ENCODE results near the gene ZFHX2. TPM values are rescaled to one million over a fixed set of nuclear protein-coding genes. Genes with fewer than 3 reads are reported as not detected.

Gene ZFHX2
- total RNA-seq, 1 experiment from 2014 or later: 19.4 TPM

DNA sequence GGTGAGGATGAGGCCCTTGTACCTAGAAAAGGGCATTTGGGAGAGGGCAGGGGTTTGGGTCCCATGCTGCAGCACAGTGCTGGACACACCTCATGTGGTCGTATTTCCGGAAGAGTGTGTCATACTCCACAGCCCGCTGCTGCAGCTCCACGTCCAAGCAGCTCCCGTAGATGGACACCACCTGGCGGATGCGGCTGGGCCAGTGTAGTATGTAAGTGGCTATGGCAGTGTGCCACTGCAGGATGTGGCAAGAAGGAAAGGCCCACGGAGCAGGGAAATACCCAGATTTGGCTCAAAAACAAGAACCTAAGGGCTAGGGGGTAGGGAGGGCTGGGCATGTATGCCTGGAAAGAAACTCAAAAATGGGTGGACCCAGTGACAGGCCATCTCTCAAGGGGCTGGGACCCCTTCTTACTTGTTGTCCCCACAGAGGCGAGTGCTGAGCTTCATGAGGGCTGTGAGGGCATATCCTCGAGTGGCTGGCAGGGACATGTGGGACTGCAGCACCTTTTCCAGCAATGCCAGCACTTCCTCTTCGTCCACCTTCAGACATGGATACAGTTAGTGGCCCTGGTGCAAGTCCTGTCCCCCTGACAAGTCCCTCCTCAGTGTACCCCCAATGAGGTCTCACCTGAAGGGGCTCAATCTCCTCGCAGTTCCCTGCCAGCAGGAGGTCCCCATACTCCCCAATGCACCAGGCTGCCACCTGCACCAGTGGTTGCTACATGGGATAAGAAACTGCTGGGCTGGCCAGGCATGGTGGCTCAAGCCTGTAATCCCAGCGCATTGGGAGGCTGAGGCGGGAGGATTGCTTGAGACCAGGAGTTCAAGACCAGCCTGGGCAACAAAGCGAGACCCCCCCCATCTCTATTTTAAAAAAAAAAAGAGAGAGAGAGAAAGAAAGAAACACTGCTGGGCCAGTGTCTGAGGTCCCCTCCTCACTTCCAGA is 10.6 kb upstream of the ZFHX2 start:
- Mint-ChIP-seq H3K9me3 (no peaks in the 10 kb centered on the region), H3K36me3 (ENCODE audit: insufficient read depth in 1 of 3, low read depth in 3 of 3) (peaks cover 17 to 81% (median 69%) of the 10 kb centered on the region in 3 experiments), H3K27ac (no peak overlapping the region; a peak in 1 of 7 replicates), H3K27me3 (ENCODE audit: low read depth) (no peaks in the 10 kb centered on the region), H3K4me3 (no peak overlapping the region), H3K4me1 (peaks cover 16 to 27% of the 10 kb centered on the region in 2 experiments)
- no CpG with 5 or more reads among the region's 15 CpGs for WGBS (ENCODE audit: extremely low coverage, insufficient read length, low lambda C conversion rate)
- H3K79me1 ChIP-seq (ENCODE audit: insufficient read depth, low read depth, low read length, poor library complexity, severe bottlenecking): no peaks in the 10 kb centered on the region
- H2AK5ac ChIP-seq (ENCODE audit: insufficient read length, low read length): no peak overlapping the region
- H3K4me1 ChIP-seq (ENCODE audit: insufficient read depth, low read length): peaks cover 3% of the 10 kb centered on the region; the same call in 1 of the 2 replicates
- H3K79me2 ChIP-seq (ENCODE audit: insufficient read depth, low read length): no peaks in the 10 kb centered on the region
- TF ChIP-seq, protein P1, sequence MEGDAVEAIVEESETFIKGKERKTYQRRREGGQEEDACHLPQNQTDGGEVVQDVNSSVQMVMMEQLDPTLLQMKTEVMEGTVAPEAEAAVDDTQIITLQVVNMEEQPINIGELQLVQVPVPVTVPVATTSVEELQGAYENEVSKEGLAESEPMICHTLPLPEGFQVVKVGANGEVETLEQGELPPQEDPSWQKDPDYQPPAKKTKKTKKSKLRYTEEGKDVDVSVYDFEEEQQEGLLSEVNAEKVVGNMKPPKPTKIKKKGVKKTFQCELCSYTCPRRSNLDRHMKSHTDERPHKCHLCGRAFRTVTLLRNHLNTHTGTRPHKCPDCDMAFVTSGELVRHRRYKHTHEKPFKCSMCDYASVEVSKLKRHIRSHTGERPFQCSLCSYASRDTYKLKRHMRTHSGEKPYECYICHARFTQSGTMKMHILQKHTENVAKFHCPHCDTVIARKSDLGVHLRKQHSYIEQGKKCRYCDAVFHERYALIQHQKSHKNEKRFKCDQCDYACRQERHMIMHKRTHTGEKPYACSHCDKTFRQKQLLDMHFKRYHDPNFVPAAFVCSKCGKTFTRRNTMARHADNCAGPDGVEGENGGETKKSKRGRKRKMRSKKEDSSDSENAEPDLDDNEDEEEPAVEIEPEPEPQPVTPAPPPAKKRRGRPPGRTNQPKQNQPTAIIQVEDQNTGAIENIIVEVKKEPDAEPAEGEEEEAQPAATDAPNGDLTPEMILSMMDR (conservative IDR thresholded peaks at IDR 0.05): no peak
- H3K23me2 ChIP-seq (ENCODE audit: insufficient read length, low read depth, low read length, poor library complexity, severe bottlenecking): peaks cover 3% of the 10 kb centered on the region
- no peak overlapping the region for H3K23ac ChIP-seq (ENCODE audit: insufficient read length, low read depth, low read length)
- no peak overlapping the region for H3K56ac ChIP-seq (ENCODE audit: insufficient read length, low read depth, low read length)
- H2AFZ ChIP-seq (ENCODE audit: low read length): no peak overlapping the region
- H4K5ac ChIP-seq (ENCODE audit: insufficient read length, low read depth, low read length): no peak overlapping the region
- H3K4ac ChIP-seq (ENCODE audit: low read depth, low read length): no peak overlapping the region
- H3K27ac ChIP-seq (ENCODE audit: insufficient read length, low read depth, low read length): no peak overlapping the region
- no peak overlapping the region for H3K14ac ChIP-seq (ENCODE audit: insufficient read depth, low read length)
- H3K9me3 ChIP-seq (ENCODE audit: control insufficient read depth, low read depth, low read length): no peaks in the 10 kb centered on the region
- no peak overlapping the region for H3K9ac ChIP-seq (ENCODE audit: extremely low read depth, insufficient read length, low read length)
- H2BK12ac ChIP-seq (ENCODE audit: insufficient read length, low read depth, low read length): no peak overlapping the region
- H2BK120ac ChIP-seq (ENCODE audit: low read depth, low read length, poor library complexity, severe bottlenecking): no peak overlapping the region
- H3K18ac ChIP-seq (ENCODE audit: insufficient read length, low read depth, low read length): no peak overlapping the region
- H3K4me2 ChIP-seq (ENCODE audit: insufficient read depth, insufficient read length, low read length): no peak overlapping the region
- H4K91ac ChIP-seq (ENCODE audit: insufficient read length, low read depth, low read length): no peak overlapping the region
- H2BK5ac ChIP-seq (ENCODE audit: insufficient read length, low read length): no peak overlapping the region
- no peak overlapping the region for H3T11ph ChIP-seq (ENCODE audit: low read length)
- H3K27me3 ChIP-seq (ENCODE audit: insufficient read depth, low read length): no peaks in the 10 kb centered on the region
- H2BK15ac ChIP-seq (ENCODE audit: low read depth, low read length): no peak overlapping the region
- H4K20me1 ChIP-seq (ENCODE audit: control insufficient read depth, insufficient read depth, insufficient read length): peaks cover 3% of the 10 kb centered on the region
- no peak overlapping the region for H2BK20ac ChIP-seq (ENCODE audit: low read depth, low read length, poor library complexity, severe bottlenecking)
- DNase-seq: no peak
- no peak overlapping the region for H4K8ac ChIP-seq (replicated peaks; ENCODE audit: insufficient read length, low read depth, low read length)

Measured in H9 (cell line).